A549 (cell line): ENCODE measurements around the gene GANAB. TPM values are rescaled to one million over a fixed set of nuclear protein-coding genes. Genes with fewer than 3 reads are reported as not detected.
A peak's percentile ranks its signal among the peaks of the same experiment; 100 is the strongest.
"Not testable (repeated sequence)": the region's sequence is repeated elsewhere in the genome, so short reads cannot be mapped to it uniquely, and the experiment has no call there.

Experiments
- ATAC-seq, 2 experiments: fragments of 200-7000 bp in 1 of 2; fragments of >200 bp in 1 of 2; cut with Nextera tagmentation in 1 of 2; cut with Tn5 transposase in 1 of 2; 3 replicates each; pipeline versions ENCODE4 v1.8.0 to v1.9.1; 2018 to 2020; ENCODE audit warnings: mild to moderate bottlenecking in 1 of 2, moderate library complexity in 1 of 2
- CTCF ChIA-PET: fragments of 300-600 bp; sonication (Branson Sonifier 250); formaldehyde crosslinking; extraction: SDS; loops from one replicate; lab custom pipeline; 2021; ENCODE audit warnings: antibody characterized with exemption, inconsistent platforms; lab: Yijun Ruan, JAX
- POLR2A ChIA-PET: fragments of 350-600 bp; formaldehyde crosslinking; extraction: SDS; loops from one replicate; lab custom pipeline; 2021; ENCODE audit warnings: antibody characterized with exemption, inconsistent platforms; lab: Yijun Ruan, JAX
- DNase-seq, 2 experiments: peaks; one replicate each; pipeline versions ENCODE4 v3.0.0 to v3.0.0-alpha.2; 2011 to 2016; ENCODE audit warnings: low read depth in 1 of 2, low spot score in 1 of 2
- FAIRE-seq: peaks from 2 replicates; lab custom pipeline; 2011; peaks lifted over from hg19 to GRCh38; lab: Jason Lieb, UNC
- H3K27ac ChIP-seq, 2 experiments: fragments of >200 bp; sonication (Bioruptor Twin); formaldehyde crosslinking; 3 replicates each; pipeline ENCODE4 v1.5.1; 2016 to 2017
- H3K4me1 ChIP-seq: fragments of >200 bp; sonication (Bioruptor Twin); formaldehyde crosslinking; 3 replicates; pipeline ENCODE4 v1.6.1; 2016
- H3K4me2 ChIP-seq: fragments of >200 bp; sonication (Bioruptor Twin); formaldehyde crosslinking; 3 replicates; pipeline ENCODE4 v1.6.1; 2016
- H3K4me3 ChIP-seq: fragments of >200 bp; sonication (Bioruptor Twin); formaldehyde crosslinking; 3 replicates; pipeline ENCODE4 v1.5.1; 2016
- H3K9me3 ChIP-seq: fragments of >200 bp; sonication (Bioruptor Twin); formaldehyde crosslinking; 3 replicates; pipeline ENCODE4 v1.6.1; 2016
- CEBPB ChIP-seq, 2 experiments: fragments of >200 bp in 1 of 2; sonication (Bioruptor Twin) in 1 of 2; formaldehyde crosslinking in 1 of 2; IDR thresholded peaks; 2 replicates each; pipeline ENCODE4 v1.6.1; 2012 to 2016
- CHD2 ChIP-seq: fragments of 150-350 bp; IDR thresholded peaks from 2 replicates; pipeline ENCODE4 v1.6.1; 2014; ENCODE audit warnings: low read length; ENCODE audit not compliant: partially characterized antibody
- CHD4 ChIP-seq: fragments of 200-600 bp; sonication (generic); IDR thresholded peaks from 2 replicates; pipeline ENCODE4 v1.6.1; 2016; ENCODE audit warnings: antibody characterized with exemption, mild to moderate bottlenecking, borderline replicate concordance
- HOXA7 ChIP-seq: fragments of 250-450 bp; sonication (Bioruptor Pico); IDR thresholded peaks from 2 replicates; pipeline ENCODE4 v1.5.0; 2020; ENCODE audit warnings: mild to moderate bottlenecking, moderate library complexity
- JUN ChIP-seq, 2 experiments: fragments of >200 bp; sonication (Bioruptor Twin); formaldehyde crosslinking; IDR thresholded peaks; 2 replicates in 1 of 2; 3 replicates in 1 of 2; pipeline ENCODE4 v1.6.1; 2016 to 2017
- KDM5A ChIP-seq: fragments of 200-600 bp; sonication (generic); IDR thresholded peaks from 2 replicates; pipeline ENCODE4 v1.6.1; 2016; ENCODE audit warnings: antibody characterized with exemption, mild to moderate bottlenecking
- RARB ChIP-seq: fragments of 250-450 bp; sonication (Bioruptor Pico); IDR thresholded peaks from 2 replicates; pipeline ENCODE4 v1.8.0; 2021; ENCODE audit warnings: mild to moderate bottlenecking, moderate library complexity
- SMC3 ChIP-seq: fragments of >200 bp; sonication (Bioruptor Twin); formaldehyde crosslinking; IDR thresholded peaks from 3 replicates; pipeline ENCODE4 v1.6.1; 2018; ENCODE audit warnings: inconsistent platforms
- WGBS: methylation state at CpG from one replicate; pipeline ENCODE4 v1.1.6; 2017; ENCODE audit errors: missing lambda C conversion rate; 5-methylcytosine and 5-hydroxymethylcytosine counted together
- polyA plus RNA-seq, 4 experiments: library from polyadenylated mRNA; depleted of rRNA in 3 of 4; stranded (reverse); fragments of >200 nt; fragmentation: RNase III in 1 of 4; extraction: RNeasy Plus Mini Kit Qiagen cat#74134 plus additional on column Dnase treatment in 1 of 4; gene quantifications; 2 replicates in 3 of 4; 3 replicates in 1 of 4; pipeline ENCODE4 v1.2.3, GENCODE V29; 2011 to 2017
- TF ChIP-seq, protein P1 (sequence below): fragments of 250-450 bp; sonication (Bioruptor Pico); IDR thresholded peaks from 2 replicates; pipeline ENCODE4 v1.5.0; 2020; ENCODE audit warnings: low read depth, mild to moderate bottlenecking, moderate library complexity
- TF ChIP-seq, protein P2 (sequence below): fragments of 200-600 bp; sonication (generic); IDR thresholded peaks from 2 replicates; pipeline ENCODE4 v1.6.1; 2016; ENCODE audit warnings: antibody characterized with exemption, mild to moderate bottlenecking, moderate library complexity
- TF ChIP-seq, protein P3 (sequence below): fragments of >200 bp; sonication (Bioruptor Twin); formaldehyde crosslinking; IDR thresholded peaks from 3 replicates; pipeline ENCODE4 v1.5.1; 2016

GANAB gene
- polyA plus RNA-seq, 2 of the 4 experiments (the other 2 are of a cell fraction): 215 to 220 TPM

- TF ChIP-seq, protein P1, sequence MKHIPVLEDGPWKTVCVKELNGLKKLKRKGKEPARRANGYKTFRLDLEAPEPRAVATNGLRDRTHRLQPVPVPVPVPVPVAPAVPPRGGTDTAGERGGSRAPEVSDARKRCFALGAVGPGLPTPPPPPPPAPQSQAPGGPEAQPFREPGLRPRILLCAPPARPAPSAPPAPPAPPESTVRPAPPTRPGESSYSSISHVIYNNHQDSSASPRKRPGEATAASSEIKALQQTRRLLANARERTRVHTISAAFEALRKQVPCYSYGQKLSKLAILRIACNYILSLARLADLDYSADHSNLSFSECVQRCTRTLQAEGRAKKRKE (CRISPR knock-in tag): no peak
- TF ChIP-seq HOXA7 (CRISPR knock-in tag) (no peak), SMC3 (0 out of 3 replicates have a peak, but pooled peaks have one; percentile 9), RARB (no peak), JUN (IDR thresholded peaks at IDR 0.05) (peak; percentile 81 to 97), CEBPB (IDR thresholded peaks at IDR 0.05) (peak in 1 of 2 experiments; percentile 37; a peak in 1 of 4 replicates)
- TF ChIP-seq, protein P2, sequence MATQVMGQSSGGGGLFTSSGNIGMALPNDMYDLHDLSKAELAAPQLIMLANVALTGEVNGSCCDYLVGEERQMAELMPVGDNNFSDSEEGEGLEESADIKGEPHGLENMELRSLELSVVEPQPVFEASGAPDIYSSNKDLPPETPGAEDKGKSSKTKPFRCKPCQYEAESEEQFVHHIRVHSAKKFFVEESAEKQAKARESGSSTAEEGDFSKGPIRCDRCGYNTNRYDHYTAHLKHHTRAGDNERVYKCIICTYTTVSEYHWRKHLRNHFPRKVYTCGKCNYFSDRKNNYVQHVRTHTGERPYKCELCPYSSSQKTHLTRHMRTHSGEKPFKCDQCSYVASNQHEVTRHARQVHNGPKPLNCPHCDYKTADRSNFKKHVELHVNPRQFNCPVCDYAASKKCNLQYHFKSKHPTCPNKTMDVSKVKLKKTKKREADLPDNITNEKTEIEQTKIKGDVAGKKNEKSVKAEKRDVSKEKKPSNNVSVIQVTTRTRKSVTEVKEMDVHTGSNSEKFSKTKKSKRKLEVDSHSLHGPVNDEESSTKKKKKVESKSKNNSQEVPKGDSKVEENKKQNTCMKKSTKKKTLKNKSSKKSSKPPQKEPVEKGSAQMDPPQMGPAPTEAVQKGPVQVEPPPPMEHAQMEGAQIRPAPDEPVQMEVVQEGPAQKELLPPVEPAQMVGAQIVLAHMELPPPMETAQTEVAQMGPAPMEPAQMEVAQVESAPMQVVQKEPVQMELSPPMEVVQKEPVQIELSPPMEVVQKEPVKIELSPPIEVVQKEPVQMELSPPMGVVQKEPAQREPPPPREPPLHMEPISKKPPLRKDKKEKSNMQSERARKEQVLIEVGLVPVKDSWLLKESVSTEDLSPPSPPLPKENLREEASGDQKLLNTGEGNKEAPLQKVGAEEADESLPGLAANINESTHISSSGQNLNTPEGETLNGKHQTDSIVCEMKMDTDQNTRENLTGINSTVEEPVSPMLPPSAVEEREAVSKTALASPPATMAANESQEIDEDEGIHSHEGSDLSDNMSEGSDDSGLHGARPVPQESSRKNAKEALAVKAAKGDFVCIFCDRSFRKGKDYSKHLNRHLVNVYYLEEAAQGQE: peak; percentile 69; the same call in 1 of the 2 replicates
Measured at GRCh38 chr11:62591448-62592145, 54.8 kb downstream of the GANAB start, which contains the start of gene TUT1 (continued).

GRCh38 chr11:62588966-62589637 is 57.3 kb downstream of the GANAB start:
- Histone ChIP-seq H3K9me3 (no peaks in the 10 kb centered on the region), H3K27ac (peak overlapping the region in 1 of 2 experiments; percentile 2; a peak in 1 of 6 replicates), H3K4me1 (peaks cover 49% of the 10 kb centered on the region), H3K4me2 (no peak overlapping the region), H3K4me3 (no peak overlapping the region)
- 65% methylated on average over 18 of the region's 18 CpGs for WGBS
- no peak for TF ChIP-seq CHD2
- TF ChIP-seq KDM5A: no peak
- no peak for TF ChIP-seq CHD4
- TF ChIP-seq, protein P3, sequence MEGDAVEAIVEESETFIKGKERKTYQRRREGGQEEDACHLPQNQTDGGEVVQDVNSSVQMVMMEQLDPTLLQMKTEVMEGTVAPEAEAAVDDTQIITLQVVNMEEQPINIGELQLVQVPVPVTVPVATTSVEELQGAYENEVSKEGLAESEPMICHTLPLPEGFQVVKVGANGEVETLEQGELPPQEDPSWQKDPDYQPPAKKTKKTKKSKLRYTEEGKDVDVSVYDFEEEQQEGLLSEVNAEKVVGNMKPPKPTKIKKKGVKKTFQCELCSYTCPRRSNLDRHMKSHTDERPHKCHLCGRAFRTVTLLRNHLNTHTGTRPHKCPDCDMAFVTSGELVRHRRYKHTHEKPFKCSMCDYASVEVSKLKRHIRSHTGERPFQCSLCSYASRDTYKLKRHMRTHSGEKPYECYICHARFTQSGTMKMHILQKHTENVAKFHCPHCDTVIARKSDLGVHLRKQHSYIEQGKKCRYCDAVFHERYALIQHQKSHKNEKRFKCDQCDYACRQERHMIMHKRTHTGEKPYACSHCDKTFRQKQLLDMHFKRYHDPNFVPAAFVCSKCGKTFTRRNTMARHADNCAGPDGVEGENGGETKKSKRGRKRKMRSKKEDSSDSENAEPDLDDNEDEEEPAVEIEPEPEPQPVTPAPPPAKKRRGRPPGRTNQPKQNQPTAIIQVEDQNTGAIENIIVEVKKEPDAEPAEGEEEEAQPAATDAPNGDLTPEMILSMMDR: peak; percentile 25; the same call in 2 of the 3 replicates
- ATAC-seq: no peak
- FAIRE-seq: no peak
- ChIA-PET CTCF (interaction anchor here (0.5 to 2.3 kb wide), 6 partner anchors 11 to 774 kb away, joined by 3 to 10 read pairs (median 4); no protein-coding TSS in a partner anchor), POLR2A (interaction anchor here (1.0 to 1.9 kb wide), 2 partner anchors 15 to 76 kb away, joined by 3 to 10 read pairs; partner anchors contain the start of genes C11orf98, CSKMT and EEF1G)
- no peak for DNase-seq

GRCh38 chr11:62585356-62585755 is 61.1 kb downstream of the GANAB start:
- not testable (repeated sequence) for H3K27ac ChIP-seq, ATAC-seq, DNase-seq, FAIRE-seq, H3K4me2 ChIP-seq, H3K9me3 ChIP-seq, H3K4me3 ChIP-seq
- CTCF ChIA-PET: interaction anchor here (1.1 to 1.7 kb wide), 7 partner anchors 9 to 190 kb away, joined by 3 to 7 read pairs (median 4); no protein-coding TSS in a partner anchor
- POLR2A ChIA-PET: interaction anchor here (1.5 kb wide), 1 partner anchor 11 kb away, joined by 9 read pairs; the partner anchor contains the start of gene EEF1G
- WGBS: 96% methylated on average over 7 of the region's 7 CpGs
- H3K4me1 ChIP-seq: peaks cover 32% of the 10 kb centered on the region

DNA sequence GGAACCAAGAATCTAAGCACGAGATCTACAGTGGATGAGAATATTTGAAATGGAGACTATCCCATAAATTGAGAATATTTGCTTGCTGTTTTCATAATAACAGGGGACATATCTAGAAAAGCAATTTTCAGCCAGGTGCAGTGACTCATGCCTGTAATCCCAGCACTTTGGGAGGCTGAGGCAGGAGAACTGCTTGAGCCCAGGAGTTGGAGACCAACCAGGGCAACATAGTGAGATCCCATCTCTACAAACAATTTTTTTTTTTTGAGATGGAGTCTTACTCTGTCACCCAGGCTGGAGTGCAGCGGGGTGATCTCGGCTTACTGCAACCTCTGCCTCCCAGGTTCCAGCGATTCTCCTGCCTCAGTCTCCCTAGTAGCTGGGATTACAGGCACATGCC is 64.7 kb downstream of the GANAB start:
- H3K4me1 ChIP-seq, H3K4me2 ChIP-seq, DNase-seq, H3K9me3 ChIP-seq, H3K4me3 ChIP-seq, H3K27ac ChIP-seq, POLR2A ChIA-PET, FAIRE-seq, ATAC-seq: not testable (repeated sequence)
- CTCF ChIA-PET: interaction anchor here (0.5 to 2.2 kb wide), 3 partner anchors 12 to 90 kb away, joined by 3 to 5 read pairs (median 4); partner anchors contain the start of gene LBHD1
- WGBS: 88% methylated on average over 4 of the region's 4 CpGs
